ENCODE results near the gene ELP4. TPM values are rescaled to one million over a fixed set of nuclear protein-coding genes. Genes with fewer than 3 reads are reported as not detected.
A peak's percentile ranks its signal among the peaks of the same experiment; 100 is the strongest.

The ELP4 gene, protein sequence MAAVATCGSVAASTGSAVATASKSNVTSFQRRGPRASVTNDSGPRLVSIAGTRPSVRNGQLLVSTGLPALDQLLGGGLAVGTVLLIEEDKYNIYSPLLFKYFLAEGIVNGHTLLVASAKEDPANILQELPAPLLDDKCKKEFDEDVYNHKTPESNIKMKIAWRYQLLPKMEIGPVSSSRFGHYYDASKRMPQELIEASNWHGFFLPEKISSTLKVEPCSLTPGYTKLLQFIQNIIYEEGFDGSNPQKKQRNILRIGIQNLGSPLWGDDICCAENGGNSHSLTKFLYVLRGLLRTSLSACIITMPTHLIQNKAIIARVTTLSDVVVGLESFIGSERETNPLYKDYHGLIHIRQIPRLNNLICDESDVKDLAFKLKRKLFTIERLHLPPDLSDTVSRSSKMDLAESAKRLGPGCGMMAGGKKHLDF
- total RNA-seq: 25.6 TPM

DNA sequence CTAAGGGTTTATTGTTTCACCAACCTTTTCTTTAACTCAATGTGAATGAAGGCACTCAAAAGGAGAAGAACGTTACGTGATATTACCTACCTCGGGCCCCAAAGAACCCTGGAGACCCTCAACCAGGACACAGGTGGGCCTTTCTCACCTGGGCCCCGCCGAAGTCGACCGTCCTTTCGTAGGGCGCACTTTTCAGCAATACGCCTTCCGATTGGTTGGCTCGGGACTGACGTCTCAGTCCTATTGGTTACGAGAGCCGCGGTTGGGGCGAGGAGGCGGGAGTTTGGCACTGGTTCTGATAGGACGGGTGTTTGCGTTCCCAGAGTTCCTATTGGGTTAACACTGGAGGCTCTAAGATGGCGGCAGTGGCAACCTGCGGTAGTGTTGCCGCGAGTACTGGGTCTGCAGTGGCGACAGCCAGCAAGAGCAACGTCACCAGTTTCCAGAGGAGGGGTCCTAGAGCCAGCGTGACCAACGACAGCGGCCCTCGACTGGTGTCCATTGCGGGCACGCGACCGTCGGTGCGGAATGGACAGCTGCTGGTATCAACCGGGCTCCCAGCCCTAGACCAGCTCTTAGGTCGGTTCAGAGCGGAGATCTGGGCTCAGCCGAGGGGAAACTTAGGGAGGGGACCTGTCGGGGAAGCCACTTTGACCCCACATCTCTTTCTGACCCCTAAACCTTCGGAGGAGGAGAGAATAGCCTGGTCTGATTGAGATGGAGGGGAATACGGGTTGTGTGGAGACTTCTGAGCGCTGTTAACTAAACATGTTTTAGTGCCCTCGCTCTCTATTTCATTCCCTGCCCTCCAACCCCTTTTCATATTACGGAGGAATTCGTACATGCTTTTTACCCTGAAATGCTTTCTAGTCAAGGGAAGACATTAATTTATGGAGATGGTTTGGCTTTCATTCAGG is at the start of gene ELP4, which contains the start of gene IMMP1L:
Gene ELP4, plus strand, starts transcription at position 339 of the 917 bp plus-strand sequence. Its CDS starts 18 bp downstream, at position 357.
Gene IMMP1L, minus strand, starts transcription at position 194 of the 917 bp plus-strand sequence. CDS start 46,346 bp downstream, outside the sequence.
- peaks cover 0 to 9% (median 0%) of the 10 kb centered on the region in 3 donors for H3K4me1 ChIP-seq (ENCODE audit: control insufficient read depth in 3 of 3, insufficient read depth in 3 of 3, low read length in 3 of 3)
- peak within 1 kb of the TSS; percentile 68 for H3K27ac ChIP-seq (ENCODE audit: low read depth, low read length)
- H3K27me3 ChIP-seq (ENCODE audit: control insufficient read depth in 3 of 3, insufficient read depth in 3 of 3, low read length in 3 of 3): no peaks in the 10 kb centered on the region
- no peaks in the 10 kb centered on the region for H3K9me3 ChIP-seq (ENCODE audit: control insufficient read depth in 3 of 3, low read length in 3 of 3)
- H3K36me3 ChIP-seq (ENCODE audit: control insufficient read depth in 3 of 3, insufficient read depth in 3 of 3, low read length in 3 of 3): no peaks in the 10 kb centered on the region
- H3K4me3 ChIP-seq (ENCODE audit: low read length in 3 of 3): peak within 1 kb of the TSS; percentile 90 to 99 (median 96)
- H3K9ac ChIP-seq (ENCODE audit: low read depth in 1 of 3, low read length in 3 of 3): peak within 1 kb of the TSS; percentile 84 to 99 (median 96)

DNA sequence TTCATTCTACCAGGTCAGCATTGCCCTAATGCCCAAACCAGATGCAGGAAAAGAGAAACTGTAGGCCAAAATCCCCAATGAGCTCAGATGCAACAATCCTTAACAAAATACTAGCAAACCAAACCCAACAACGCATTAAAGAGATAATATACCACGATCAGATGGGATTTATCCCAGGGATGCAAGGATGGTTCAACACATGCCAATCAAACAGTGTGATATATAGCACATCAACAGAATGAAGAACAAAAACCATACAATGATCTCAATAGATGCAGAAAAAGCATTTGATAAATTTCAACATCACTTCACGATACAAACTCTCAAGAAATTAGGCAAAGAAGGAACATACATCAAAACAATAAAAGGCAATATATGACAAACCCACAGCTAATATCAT is 45.1 kb upstream of the ELP4 start:
- Histone ChIP-seq H3K4me1 (ENCODE audit: control insufficient read depth in 3 of 3, insufficient read depth in 3 of 3, low read length in 3 of 3) (no peaks in the 10 kb centered on the region), H3K9ac (ENCODE audit: low read depth in 1 of 3, low read length in 3 of 3) (no peak overlapping the region), H3K27ac (ENCODE audit: low read depth, low read length) (no peak overlapping the region), H3K36me3 (ENCODE audit: control insufficient read depth in 3 of 3, insufficient read depth in 3 of 3, low read length in 3 of 3) (no peaks in the 10 kb centered on the region), H3K9me3 (ENCODE audit: control insufficient read depth in 3 of 3, low read length in 3 of 3) (peaks cover 0 to 4% (median 3%) of the 10 kb centered on the region in 3 donors), H3K4me3 (ENCODE audit: low read length in 3 of 3) (no peak overlapping the region), H3K27me3 (ENCODE audit: control insufficient read depth in 3 of 3, insufficient read depth in 3 of 3, low read length in 3 of 3) (no peaks in the 10 kb centered on the region)

DNA sequence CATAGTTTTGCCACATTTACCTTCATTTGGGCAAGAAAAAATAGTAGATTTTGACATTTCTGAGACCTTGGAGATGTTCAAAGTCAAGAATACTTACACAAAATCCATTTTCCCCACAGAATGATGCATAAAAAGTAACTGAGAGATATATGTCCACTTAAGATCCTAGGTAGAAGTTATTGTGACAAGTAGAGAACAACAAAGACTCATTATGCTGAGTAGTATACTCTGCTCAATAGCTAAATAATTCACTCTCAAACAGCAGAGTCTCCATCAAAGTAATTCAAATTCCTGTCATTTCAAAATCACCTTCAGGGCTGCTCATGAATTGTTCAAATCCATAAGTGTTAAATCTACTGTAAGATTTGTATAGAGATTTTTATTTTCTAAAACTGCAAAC is 35.5 kb upstream of the ELP4 start:
- Histone ChIP-seq H3K9ac (ENCODE audit: low read depth in 1 of 3, low read length in 3 of 3) (no peak overlapping the region), H3K27ac (ENCODE audit: low read depth, low read length) (no peak overlapping the region), H3K4me1 (ENCODE audit: control insufficient read depth in 3 of 3, insufficient read depth in 3 of 3, low read length in 3 of 3) (peaks cover 0 to 8% (median 0%) of the 10 kb centered on the region in 3 donors), H3K36me3 (ENCODE audit: control insufficient read depth in 3 of 3, insufficient read depth in 3 of 3, low read length in 3 of 3) (no peaks in the 10 kb centered on the region), H3K9me3 (ENCODE audit: control insufficient read depth in 3 of 3, low read length in 3 of 3) (no peaks in the 10 kb centered on the region), H3K4me3 (ENCODE audit: low read length in 3 of 3) (no peak overlapping the region), H3K27me3 (ENCODE audit: control insufficient read depth in 3 of 3, insufficient read depth in 3 of 3, low read length in 3 of 3) (no peaks in the 10 kb centered on the region)

DNA sequence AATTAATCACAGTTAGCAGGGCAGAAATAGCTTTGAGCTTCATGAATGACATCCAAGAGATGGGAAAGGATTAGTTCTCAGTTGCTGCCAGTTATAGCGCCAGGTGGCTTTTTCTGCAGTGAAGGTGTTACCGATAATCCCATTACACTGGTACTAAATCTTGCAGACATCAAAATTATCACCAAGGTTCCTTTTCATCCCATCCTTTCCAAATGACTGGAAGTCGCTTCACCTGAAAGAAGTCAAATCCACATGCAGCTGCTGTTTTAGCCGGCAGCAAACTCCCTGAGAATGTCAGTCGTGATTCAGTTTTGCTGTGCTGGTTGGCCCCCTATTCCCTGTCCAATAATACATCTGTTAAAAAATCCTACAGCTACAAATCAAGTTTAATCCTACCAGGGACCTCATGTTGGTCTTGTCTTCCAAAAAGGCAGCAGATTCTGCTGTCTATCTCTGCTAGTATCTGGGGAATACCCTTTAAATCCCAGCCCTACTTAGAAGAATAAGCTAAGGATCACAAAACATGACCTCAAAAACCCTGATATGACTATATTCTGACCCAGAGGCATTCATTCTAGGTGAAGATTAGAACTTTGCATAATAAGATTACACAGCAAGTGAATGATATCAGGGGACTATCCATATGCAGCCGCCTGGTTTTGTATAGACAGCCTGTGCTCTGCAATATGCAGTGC is 31.9 kb upstream of the ELP4 start:
- Histone ChIP-seq H3K27ac (ENCODE audit: low read depth, low read length) (no peak overlapping the region), H3K27me3 (ENCODE audit: control insufficient read depth in 3 of 3, insufficient read depth in 3 of 3, low read length in 3 of 3) (no peaks in the 10 kb centered on the region), H3K9ac (ENCODE audit: low read depth in 1 of 3, low read length in 3 of 3) (no peak overlapping the region), H3K4me3 (ENCODE audit: low read length in 3 of 3) (no peak overlapping the region), H3K36me3 (ENCODE audit: control insufficient read depth in 3 of 3, insufficient read depth in 3 of 3, low read length in 3 of 3) (no peaks in the 10 kb centered on the region), H3K4me1 (ENCODE audit: control insufficient read depth in 3 of 3, insufficient read depth in 3 of 3, low read length in 3 of 3) (peaks cover 0 to 8% (median 0%) of the 10 kb centered on the region in 3 donors), H3K9me3 (ENCODE audit: control insufficient read depth in 3 of 3, low read length in 3 of 3) (no peaks in the 10 kb centered on the region)

DNA sequence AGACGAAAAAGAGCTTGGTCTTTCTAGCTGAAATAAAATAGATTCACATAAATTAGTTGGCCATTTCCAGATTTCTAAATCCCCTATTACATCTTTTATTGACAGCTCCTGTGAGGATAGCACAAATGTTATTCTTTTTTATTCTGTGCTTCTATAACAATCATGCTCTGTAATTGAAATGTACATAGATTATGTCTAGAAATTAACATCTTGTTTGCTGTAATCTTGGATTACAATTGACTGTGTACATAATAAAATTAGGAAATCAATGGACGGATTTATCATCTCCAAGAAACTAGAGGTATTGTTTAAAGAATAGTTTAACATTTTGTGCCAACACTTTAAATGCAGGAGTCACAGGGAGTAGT is 31.4 kb upstream of the ELP4 start:
- no peak overlapping the region for H3K27ac ChIP-seq (ENCODE audit: low read depth, low read length)
- H3K36me3 ChIP-seq (ENCODE audit: control insufficient read depth in 3 of 3, insufficient read depth in 3 of 3, low read length in 3 of 3): no peaks in the 10 kb centered on the region
- H3K4me1 ChIP-seq (ENCODE audit: control insufficient read depth in 3 of 3, insufficient read depth in 3 of 3, low read length in 3 of 3): peaks cover 0 to 8% (median 0%) of the 10 kb centered on the region in 3 donors
- H3K4me3 ChIP-seq (ENCODE audit: low read length in 3 of 3): no peak overlapping the region
- H3K9ac ChIP-seq (ENCODE audit: low read depth in 1 of 3, low read length in 3 of 3): no peak overlapping the region
- H3K27me3 ChIP-seq (ENCODE audit: control insufficient read depth in 3 of 3, insufficient read depth in 3 of 3, low read length in 3 of 3): no peaks in the 10 kb centered on the region
- no peaks in the 10 kb centered on the region for H3K9me3 ChIP-seq (ENCODE audit: control insufficient read depth in 3 of 3, low read length in 3 of 3)

DNA sequence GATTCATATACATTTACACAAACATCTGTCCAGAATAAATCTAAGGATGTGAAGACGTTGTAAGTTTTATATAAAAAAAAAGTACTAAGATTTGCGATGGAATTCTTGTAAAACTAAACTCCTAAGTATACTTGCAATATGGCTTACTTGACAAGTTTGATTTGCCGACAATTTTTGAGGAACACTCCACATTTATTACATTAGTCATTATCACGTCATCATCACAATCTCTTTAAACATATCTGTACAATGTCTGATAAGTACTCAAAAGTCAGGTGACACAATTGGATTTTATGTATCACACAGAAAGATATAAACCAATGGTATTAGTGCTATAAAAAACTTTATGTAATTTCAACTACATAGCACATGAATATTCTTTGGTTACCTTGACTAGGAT is 30.5 kb upstream of the ELP4 start:
- peaks cover 0 to 8% (median 0%) of the 10 kb centered on the region in 3 donors for H3K4me1 ChIP-seq (ENCODE audit: control insufficient read depth in 3 of 3, insufficient read depth in 3 of 3, low read length in 3 of 3)
- no peaks in the 10 kb centered on the region for H3K9me3 ChIP-seq (ENCODE audit: control insufficient read depth in 3 of 3, low read length in 3 of 3)
- H3K27ac ChIP-seq (ENCODE audit: low read depth, low read length): no peak overlapping the region
- H3K4me3 ChIP-seq (ENCODE audit: low read length in 3 of 3): no peak overlapping the region
- H3K27me3 ChIP-seq (ENCODE audit: control insufficient read depth in 3 of 3, insufficient read depth in 3 of 3, low read length in 3 of 3): no peaks in the 10 kb centered on the region
- H3K36me3 ChIP-seq (ENCODE audit: control insufficient read depth in 3 of 3, insufficient read depth in 3 of 3, low read length in 3 of 3): no peaks in the 10 kb centered on the region
- no peak overlapping the region for H3K9ac ChIP-seq (ENCODE audit: low read depth in 1 of 3, low read length in 3 of 3)

DNA sequence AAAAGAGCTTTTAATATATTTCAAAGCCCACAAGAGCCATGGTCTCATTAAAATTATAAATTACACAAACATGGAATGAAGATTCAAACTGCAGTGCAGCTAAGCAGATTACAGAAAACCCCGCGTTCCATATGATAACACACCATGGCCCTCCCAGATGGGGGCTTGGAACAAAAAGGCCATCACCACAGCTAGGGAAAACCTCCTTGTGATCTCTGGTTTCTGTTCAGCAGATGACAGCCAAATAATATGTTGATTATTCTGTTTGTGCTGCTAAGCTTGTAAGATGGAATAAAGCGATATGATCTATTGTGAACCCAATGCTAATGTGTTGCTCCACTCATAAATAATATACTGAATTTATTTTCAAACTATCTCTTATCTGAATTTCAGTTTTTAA is 28.6 kb upstream of the ELP4 start:
- H3K9ac ChIP-seq (ENCODE audit: low read depth in 1 of 3, low read length in 3 of 3): no peak overlapping the region
- no peaks in the 10 kb centered on the region for H3K27me3 ChIP-seq (ENCODE audit: control insufficient read depth in 3 of 3, insufficient read depth in 3 of 3, low read length in 3 of 3)
- no peaks in the 10 kb centered on the region for H3K9me3 ChIP-seq (ENCODE audit: control insufficient read depth in 3 of 3, low read length in 3 of 3)
- H3K36me3 ChIP-seq (ENCODE audit: control insufficient read depth in 3 of 3, insufficient read depth in 3 of 3, low read length in 3 of 3): no peaks in the 10 kb centered on the region
- no peak overlapping the region for H3K4me3 ChIP-seq (ENCODE audit: low read length in 3 of 3)
- peaks cover 0 to 8% (median 0%) of the 10 kb centered on the region in 3 donors for H3K4me1 ChIP-seq (ENCODE audit: control insufficient read depth in 3 of 3, insufficient read depth in 3 of 3, low read length in 3 of 3)
- no peak overlapping the region for H3K27ac ChIP-seq (ENCODE audit: low read depth, low read length)

DNA sequence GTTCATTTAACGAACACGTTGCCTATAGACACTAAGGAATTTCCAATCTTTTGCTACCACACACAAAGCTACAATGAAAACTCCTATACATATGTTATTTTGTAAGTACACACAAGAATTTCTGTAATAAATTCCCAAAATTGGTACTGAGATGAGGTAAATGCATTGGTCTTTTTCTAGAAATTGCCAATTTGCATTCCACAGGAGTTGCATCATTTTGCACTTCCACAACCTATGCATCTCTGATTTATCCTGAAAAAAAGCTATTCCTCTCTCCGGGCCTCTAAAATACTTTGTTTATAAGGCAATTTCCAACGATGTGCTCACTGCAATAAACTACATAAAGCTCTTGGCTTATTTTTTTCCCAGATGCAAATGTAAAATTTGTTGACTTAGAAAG is 25.1 kb upstream of the ELP4 start:
- H3K27ac ChIP-seq (ENCODE audit: low read depth, low read length): no peak overlapping the region
- no peaks in the 10 kb centered on the region for H3K27me3 ChIP-seq (ENCODE audit: control insufficient read depth in 3 of 3, insufficient read depth in 3 of 3, low read length in 3 of 3)
- H3K4me1 ChIP-seq (ENCODE audit: control insufficient read depth in 3 of 3, insufficient read depth in 3 of 3, low read length in 3 of 3): no peaks in the 10 kb centered on the region
- no peaks in the 10 kb centered on the region for H3K36me3 ChIP-seq (ENCODE audit: control insufficient read depth in 3 of 3, insufficient read depth in 3 of 3, low read length in 3 of 3)
- no peak overlapping the region for H3K9ac ChIP-seq (ENCODE audit: low read depth in 1 of 3, low read length in 3 of 3)
- H3K4me3 ChIP-seq (ENCODE audit: low read length in 3 of 3): no peak overlapping the region
- no peaks in the 10 kb centered on the region for H3K9me3 ChIP-seq (ENCODE audit: control insufficient read depth in 3 of 3, low read length in 3 of 3)

DNA sequence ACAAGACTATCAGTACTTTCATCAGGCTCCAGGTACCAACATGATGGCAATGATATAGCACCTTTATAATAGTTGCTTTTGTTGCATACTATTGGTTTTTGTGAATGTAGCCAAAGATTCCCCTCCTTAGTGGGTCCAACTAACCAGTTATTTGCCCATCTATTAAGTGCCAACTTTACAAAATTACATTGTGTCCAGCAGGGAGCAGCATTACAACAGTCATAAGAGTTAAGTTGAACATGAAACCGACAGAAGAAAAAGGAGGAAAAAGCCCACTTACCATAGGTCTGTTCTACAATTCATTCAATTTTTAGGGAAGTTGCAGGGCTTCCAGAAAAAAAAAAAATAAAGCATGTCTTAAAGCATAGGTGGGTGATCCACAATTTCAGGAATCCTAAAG is 21.7 kb upstream of the ELP4 start:
- no peak overlapping the region for H3K27ac ChIP-seq (ENCODE audit: low read depth, low read length)
- H3K4me3 ChIP-seq (ENCODE audit: low read length in 3 of 3): no peak overlapping the region
- no peaks in the 10 kb centered on the region for H3K9me3 ChIP-seq (ENCODE audit: control insufficient read depth in 3 of 3, low read length in 3 of 3)
- no peaks in the 10 kb centered on the region for H3K27me3 ChIP-seq (ENCODE audit: control insufficient read depth in 3 of 3, insufficient read depth in 3 of 3, low read length in 3 of 3)
- H3K4me1 ChIP-seq (ENCODE audit: control insufficient read depth in 3 of 3, insufficient read depth in 3 of 3, low read length in 3 of 3): no peaks in the 10 kb centered on the region
- no peaks in the 10 kb centered on the region for H3K36me3 ChIP-seq (ENCODE audit: control insufficient read depth in 3 of 3, insufficient read depth in 3 of 3, low read length in 3 of 3)
- H3K9ac ChIP-seq (ENCODE audit: low read depth in 1 of 3, low read length in 3 of 3): no peak overlapping the region
